HCT116 (cell line): ENCODE measurements around the gene MRAS. TPM values are rescaled to one million over a fixed set of nuclear protein-coding genes. Genes with fewer than 3 reads are reported as not detected.

Source experiments
- ATAC-seq: fragments of 200-7000 bp; cut with Tn5 transposase; 2 replicates; pipeline ENCODE4 v1.9.1; 2020; ENCODE audit warnings: mild to moderate bottlenecking, moderate library complexity
- BruUV-seq: library from RNA; stranded (reverse); fragments of 400-500 nt; replicated peaks from 2 replicates; lab custom pipeline; 2021; lab: Mats Ljungman, UMichigan
- CTCF ChIA-PET: fragments of 300-600 bp; sonication (Branson Sonifier 250); formaldehyde crosslinking; loops from one replicate; lab custom pipeline; 2021; ENCODE audit warnings: antibody characterized with exemption; lab: Charles Lee
- POLR2A ChIA-PET: fragments of 300-600, 350-600 bp; sonication (Branson Sonifier 250); formaldehyde crosslinking; loops from one replicate; lab custom pipeline; 2021; ENCODE audit warnings: antibody characterized with exemption; lab: Charles Lee
- RAD21 ChIA-PET, 2 experiments: fragments of 300-600 bp; sonication (Branson Sonifier 250); formaldehyde crosslinking; loops; one replicate each; lab custom pipeline; 2023; ENCODE audit warnings: low total read pairs in 2 of 2; ENCODE audit not compliant: uncharacterized antibody in 2 of 2, unreplicated experiment in 2 of 2, low non-redundant PET in 1 of 2; lab: Charles Lee
- DNase-seq: peaks from one replicate; pipeline ENCODE4 v3.0.0-alpha.2; 2010; ENCODE audit warnings: low read depth, low spot score
- H2AFZ ChIP-seq: fragments of 200-600 bp; shearing (Covaris generic), sonication (generic); 2 replicates; pipeline ENCODE4 v1.6.1; 2017; ENCODE audit warnings: low read depth, mixed run types, mixed read lengths, antibody characterized with exemption, low read length; ENCODE audit not compliant: poor library complexity, severe bottlenecking
- H3K27ac ChIP-seq: 2 replicates; pipeline ENCODE4 v1.5.1; 2012; ENCODE audit warnings: low read depth, low read length
- H3K27me3 ChIP-seq: fragments of 200-600 bp; sonication (generic); 2 replicates; pipeline ENCODE4 v1.6.1; 2016; ENCODE audit warnings: mixed run types, low read length, mixed read lengths; ENCODE audit not compliant: insufficient read depth
- H3K36me3 ChIP-seq, 2 experiments: fragments of 200-500 bp in 1 of 2; fragments of 200-600 bp in 1 of 2; sonication (Bioruptor generic) in 1 of 2; sonication (generic) in 1 of 2; 2 replicates each; pipeline versions ENCODE4 v1.5.1 to v1.6.1; 2014 to 2016; ENCODE audit warnings: low read length in 2 of 2, inconsistent platforms in 1 of 2, mixed read lengths in 1 of 2, mixed run types in 1 of 2; ENCODE audit not compliant: insufficient read depth in 2 of 2, control insufficient read depth in 1 of 2
- H3K4me1 ChIP-seq, 2 experiments: fragments of 200-600 bp in 1 of 2; sonication (generic) in 1 of 2; 2 replicates each; pipeline versions ENCODE4 v1.5.1 to v1.6.1; 2012 to 2017; ENCODE audit warnings: low read length in 2 of 2, inconsistent platforms in 1 of 2, mild to moderate bottlenecking in 1 of 2, mixed read lengths in 1 of 2, mixed run types in 1 of 2, moderate library complexity in 1 of 2; ENCODE audit not compliant: insufficient read depth in 2 of 2, control insufficient read depth in 1 of 2
- H3K4me2 ChIP-seq: fragments of 200-600 bp; sonication (generic); 2 replicates; pipeline ENCODE4 v1.6.1; 2017; ENCODE audit warnings: mixed run types, low read length, mixed read lengths
- H3K4me3 ChIP-seq, 2 experiments: fragments of 200-600 bp in 1 of 2; sonication (generic) in 1 of 2; replicated peaks in 1 of 2; 2 replicates each; pipeline ENCODE4 v1.5.1; 2011 to 2016; ENCODE audit warnings: low read length in 2 of 2, control low read depth in 1 of 2, low read depth in 1 of 2, mild to moderate bottlenecking in 1 of 2, mixed read lengths in 1 of 2, mixed run types in 1 of 2
- H3K79me2 ChIP-seq: fragments of 200-600 bp; sonication (generic); 2 replicates; pipeline ENCODE4 v1.6.1; 2017; ENCODE audit warnings: mild to moderate bottlenecking, mixed run types, low read length, moderate library complexity, mixed read lengths; ENCODE audit not compliant: insufficient read depth
- H3K9ac ChIP-seq: fragments of 200-600 bp; sonication (generic); 2 replicates; pipeline ENCODE4 v1.6.1; 2016; ENCODE audit warnings: low read length, mixed read lengths
- H3K9me2 ChIP-seq: fragments of 200-600 bp; sonication (generic), shearing (Covaris generic); 2 replicates; pipeline ENCODE4 v1.6.1; 2017; ENCODE audit warnings: mixed run types, mild to moderate bottlenecking, moderate library complexity; ENCODE audit not compliant: insufficient read depth
- H3K9me3 ChIP-seq, 2 experiments: fragments of 200-500 bp in 1 of 2; fragments of 200-600 bp in 1 of 2; sonication (Bioruptor generic) in 1 of 2; sonication (generic) in 1 of 2; 2 replicates each; pipeline ENCODE4 v1.6.1; 2014 to 2017; ENCODE audit warnings: low read length in 2 of 2, mixed read lengths in 2 of 2, inconsistent platforms in 1 of 2, low read depth in 1 of 2, mild to moderate bottlenecking in 1 of 2, mixed run types in 1 of 2, moderate library complexity in 1 of 2; ENCODE audit not compliant: control insufficient read depth in 1 of 2, insufficient read depth in 1 of 2
- H4K20me1 ChIP-seq: fragments of 200-600 bp; sonication (generic), shearing (Covaris generic); 2 replicates; pipeline ENCODE4 v1.6.1; 2017; ENCODE audit warnings: mixed run types, mild to moderate bottlenecking, moderate library complexity; ENCODE audit not compliant: insufficient read depth
- CEBPB ChIP-seq: IDR thresholded peaks from 2 replicates; pipeline ENCODE4 v1.6.1; 2012; ENCODE audit warnings: low read depth
- EGR1 ChIP-seq: IDR thresholded peaks from 2 replicates; pipeline ENCODE4 v1.6.1; 2012; ENCODE audit warnings: low read depth
- ELF1 ChIP-seq: IDR thresholded peaks from 2 replicates; pipeline ENCODE4 v1.6.1; 2012; ENCODE audit warnings: low read depth, borderline replicate concordance
- FOSL1 ChIP-seq: IDR thresholded peaks from 2 replicates; pipeline ENCODE4 v1.6.1; 2012; ENCODE audit warnings: low read depth
- POLR2AphosphoS5 ChIP-seq: IDR thresholded peaks from 2 replicates; pipeline ENCODE4 v1.6.1; 2011; ENCODE audit warnings: mild to moderate bottlenecking, low read depth, low read length, moderate library complexity
- RAD21 ChIP-seq: IDR thresholded peaks from 2 replicates; pipeline ENCODE4 v1.6.1; 2012; ENCODE audit warnings: low read depth, mild to moderate bottlenecking
- REST ChIP-seq: IDR thresholded peaks from 2 replicates; pipeline ENCODE4 v1.6.1; 2012; ENCODE audit warnings: low read depth
- SIN3A ChIP-seq: IDR thresholded peaks from 2 replicates; pipeline ENCODE4 v1.6.1; 2012; ENCODE audit warnings: low read depth
- SRF ChIP-seq: IDR thresholded peaks from 2 replicates; pipeline ENCODE4 v1.6.1; 2012; ENCODE audit warnings: low read depth
- TCF7L2 ChIP-seq: IDR thresholded peaks from 2 replicates; pipeline ENCODE4 v1.7.0; 2011; ENCODE audit warnings: borderline replicate concordance, inconsistent platforms; ENCODE audit not compliant: insufficient read depth, insufficient read length; ENCODE audit errors: extremely low read depth
- ZNF274 ChIP-seq: fragments of 200-500 bp; sonication (Bioruptor generic); IDR thresholded peaks from 2 replicates; pipeline ENCODE4 v1.6.1; 2014; ENCODE audit warnings: mild to moderate bottlenecking, low read depth, low read length, inconsistent platforms
- intact Hi-C: fragments of 100-400 bp; cut with micrococcal nuclease; formaldehyde crosslinking; loops from 2 replicates; pipeline ENCODE4 v1.10.0; 2022
- total RNA-seq: library from RNA; stranded (reverse); gene quantifications from one replicate; pipeline ENCODE4 v1.2.1, GENCODE V29; 2021; ENCODE audit not compliant: unreplicated experiment

Gene MRAS
- total RNA-seq, 1 experiment from 2014 or later, result 13.5 TPM

- no peaks in the 10 kb centered on the region for H3K9me3 ChIP-seq
- H3K9me2 ChIP-seq, result no peaks in the 10 kb centered on the region
- POLR2A ChIA-PET, result no interaction called here
- intact Hi-C loops, result no loop called here
- TF ChIP-seq EGR1, result no peak
- TF ChIP-seq, all 23 proteins: peak for 0
- ChIA-PET RAD21 (no interaction called here), CTCF (no interaction called here)
- Histone ChIP-seq H3K27ac (no peak overlapping the region), H3K79me2 (no peaks in the 10 kb centered on the region), H3K4me3 (no peak overlapping the region), H2AFZ (no peak overlapping the region), H3K4me2 (no peak overlapping the region), H3K9ac (no peak overlapping the region), H4K20me1 (no peaks in the 10 kb centered on the region), H3K36me3 (no peaks in the 10 kb centered on the region), H3K4me1 (peaks cover 3 to 13% of the 10 kb centered on the region in 2 experiments; a peak in 3 of 4 replicates), H3K27me3 (no peaks in the 10 kb centered on the region)
- ATAC-seq, result no peak
- no peak for DNase-seq
- no TSS peak for BruUV-seq
These were observed 9.6 kb upstream of the MRAS start for GRCh38 chr3:138338811-138339210.

- TF ChIP-seq FOSL1 (no peak), SRF (no peak), REST (no peak), ELF1 (no peak), ZNF274 (no peak), SIN3A (no peak), POLR2AphosphoS5 (no peak), RAD21 (no peak), CEBPB (no peak), TCF7L2 (no peak)
- H3K4me2 ChIP-seq, result no peak overlapping the region
- H3K9me2 ChIP-seq, result no peaks in the 10 kb centered on the region
- ChIA-PET CTCF (no interaction called here), POLR2A (no interaction called here), RAD21 (no interaction called here)
- H3K79me2 ChIP-seq, result no peaks in the 10 kb centered on the region
- peaks cover 3 to 13% of the 10 kb centered on the region in 2 experiments; a peak in 3 of 4 replicates for H3K4me1 ChIP-seq
- ATAC-seq (no peak), DNase-seq (no peak)
- no TSS peak for BruUV-seq
- H3K27me3 ChIP-seq, result no peaks in the 10 kb centered on the region
- no peak overlapping the region for H3K4me3 ChIP-seq
- no peaks in the 10 kb centered on the region for H4K20me1 ChIP-seq
- no peak overlapping the region for H2AFZ ChIP-seq
- H3K9ac ChIP-seq, result no peak overlapping the region
- no peaks in the 10 kb centered on the region for H3K9me3 ChIP-seq
- H3K36me3 ChIP-seq, result no peaks in the 10 kb centered on the region
- intact Hi-C loops, result no loop called here
- H3K27ac ChIP-seq, result no peak overlapping the region
These were observed 7.9 kb upstream of the MRAS start for GRCh38 chr3:138340511-138340910.
